Thymus (tissue), 11 donors: ENCODE results near the gene KIR3DL2. TPM values are rescaled to one million over a fixed set of nuclear protein-coding genes. Genes with fewer than 3 reads are reported as not detected.
"Not testable (repeated sequence)": the region's sequence is repeated elsewhere in the genome, so short reads cannot be mapped to it uniquely, and the experiment has no call there.

ENCODE experiments used
- DNase-seq, 9 donors: peaks; one replicate each; pipeline ENCODE4 v3.0.0-alpha.2; 2013; ENCODE audit warnings: low spot score in 9 of 9, low read depth in 6 of 9, missing footprints in 1 of 9
- H3K27ac ChIP-seq, 2 donors: one replicate each; pipeline ENCODE4 v1.5.1; 2013; ENCODE audit warnings: control low read depth in 1 of 2, low read depth in 1 of 2, low read length in 1 of 2, mild to moderate bottlenecking in 1 of 2, moderate library complexity in 1 of 2
- H3K27me3 ChIP-seq, 2 donors: one replicate each; pipeline ENCODE4 v1.5.1; 2013; ENCODE audit warnings: low read length in 1 of 2; ENCODE audit not compliant: control insufficient read depth in 2 of 2, insufficient read depth in 1 of 2
- H3K36me3 ChIP-seq, 2 donors: one replicate each; pipeline ENCODE4 v1.5.1; 2013; ENCODE audit warnings: low read length in 1 of 2, mild to moderate bottlenecking in 1 of 2, moderate library complexity in 1 of 2; ENCODE audit not compliant: control insufficient read depth in 2 of 2, insufficient read depth in 2 of 2
- H3K4me1 ChIP-seq, 2 donors: one replicate each; pipeline ENCODE4 v1.5.1; 2013; ENCODE audit warnings: low read length in 2 of 2; ENCODE audit not compliant: control insufficient read depth in 2 of 2, insufficient read depth in 2 of 2
- H3K4me3 ChIP-seq, 2 donors: one replicate each; pipeline ENCODE4 v1.5.1; 2013; ENCODE audit warnings: low read length in 2 of 2, control low read depth in 1 of 2, mild to moderate bottlenecking in 1 of 2
- H3K9me3 ChIP-seq, 2 donors: one replicate each; pipeline ENCODE4 v1.5.1; 2013; ENCODE audit warnings: low read length in 1 of 2, mild to moderate bottlenecking in 1 of 2; ENCODE audit not compliant: control insufficient read depth in 2 of 2, insufficient read depth in 1 of 2
- WGBS: extraction: QIAGEN DNeasy Blood & Tissue Kit; methylation state at CpG from one replicate; pipeline ENCODE4 v1.1.7; 2013; 5-methylcytosine and 5-hydroxymethylcytosine counted together
- polyA plus RNA-seq: library from polyadenylated mRNA; stranded (reverse); fragments of 200-250 nt; gene quantifications from one replicate; pipeline ENCODE4 v1.2.3, GENCODE V29; 2013
- total RNA-seq: library from RNA; stranded (reverse); fragments of 120-200 nt; gene quantifications from one replicate; pipeline ENCODE4 v1.2.4, GENCODE V29; 2013
- donor health status: healthy.

KIR3DL2 gene
- total and polyA plus RNA-seq, 2 donors: 0.21 TPM; not detected in 1

- H3K27me3 ChIP-seq: peaks cover 0 to 2% of the 10 kb centered on the region in 2 donors
- H3K4me1 ChIP-seq: no peaks in the 10 kb centered on the region
- 96% methylated on average over 3 of the region's 3 CpGs for WGBS
- no peak overlapping the region for H3K27ac ChIP-seq
- no peaks in the 10 kb centered on the region for H3K36me3 ChIP-seq
- H3K9me3 ChIP-seq: no peaks in the 10 kb centered on the region
- DNase-seq: no peak
- no peak overlapping the region for H3K4me3 ChIP-seq
These were observed 51.8 kb downstream of the KIR3DL2 start for GRCh38 chr19:54902061-54902460.

GRCh38 chr19:54903303-54903702 lies 53.1 kb downstream of the KIR3DL2 start:
- Histone ChIP-seq H3K36me3 (no peaks in the 10 kb centered on the region), H3K4me3 (no peak overlapping the region), H3K4me1 (no peaks in the 10 kb centered on the region), H3K9me3 (no peaks in the 10 kb centered on the region), H3K27me3 (peaks cover 0 to 2% of the 10 kb centered on the region in 2 donors), H3K27ac (no peak overlapping the region)
- DNase-seq: no peak
- 97% methylated on average over 6 of the region's 6 CpGs for whole genome bisulfite sequencing

- WGBS: 95% methylated on average over 4 of the region's 4 CpGs
These were observed 54.0 kb downstream of the KIR3DL2 start for GRCh38 chr19:54904261-54904660.

GRCh38 chr19:54905421-54905802 lies 55.2 kb downstream of the KIR3DL2 start:
- H3K4me1 ChIP-seq: no peaks in the 10 kb centered on the region
- H3K27me3 ChIP-seq: peaks cover 0 to 2% of the 10 kb centered on the region in 2 donors
- 25% methylated on average over 5 of the region's 5 CpGs for WGBS

More at GRCh38 chr19:54904261-54904660, 54.0 kb downstream of the KIR3DL2 start:
- H3K27ac ChIP-seq, DNase-seq, H3K4me1 ChIP-seq, H3K9me3 ChIP-seq, H3K36me3 ChIP-seq, H3K4me3 ChIP-seq, H3K27me3 ChIP-seq: not testable (repeated sequence)

GRCh38 chr19:54905803-54906511 lies 55.7 kb downstream of the KIR3DL2 start, which contains the start of gene NCR1:
NCR1 (plus strand) TSS chr19:54906148; CDS start chr19:54906188, 40 bp downstream.
- WGBS: 65% methylated on average over 22 of the region's 22 CpGs
- peak within 1 kb of the TSS in 1 of 2 donors; percentile 31 for H3K27ac ChIP-seq
- H3K9me3 ChIP-seq: no peaks in the 10 kb centered on the region
- no peak for DNase-seq
- no peaks in the 10 kb centered on the region for H3K4me1 ChIP-seq
- H3K36me3 ChIP-seq: no peaks in the 10 kb centered on the region
- no peak within 1 kb of the TSS for H3K4me3 ChIP-seq
- H3K27me3 ChIP-seq: peaks cover 0 to 2% of the 10 kb centered on the region in 2 donors

More at GRCh38 chr19:54905421-54905802, 55.2 kb downstream of the KIR3DL2 start:
- Histone ChIP-seq H3K36me3 (no peaks in the 10 kb centered on the region), H3K4me3 (no peak overlapping the region), H3K9me3 (no peaks in the 10 kb centered on the region), H3K27ac (peak overlapping the region in 1 of 2 donors; percentile 31)
- DNase-seq: no peak

DNA sequence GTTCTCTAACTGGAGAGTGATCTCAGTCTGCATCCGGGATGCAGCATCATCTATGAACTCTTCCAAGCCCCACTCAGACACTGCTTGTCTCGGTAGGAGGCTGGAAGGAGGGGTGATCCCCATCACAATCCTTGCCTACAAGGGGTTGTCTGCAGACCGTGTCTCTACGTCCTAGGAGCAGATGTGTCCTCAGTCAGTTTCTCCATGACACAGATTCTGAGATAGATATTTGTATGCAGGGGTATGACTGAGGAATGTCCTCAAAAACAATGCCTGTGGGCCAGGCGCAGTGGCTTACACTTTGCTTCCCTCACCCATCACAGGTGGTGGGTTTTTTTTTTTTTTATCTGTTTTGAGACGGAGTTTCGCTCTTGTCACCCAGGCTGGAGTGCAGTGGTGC lies 56.6 kb downstream of the KIR3DL2 start:
- H3K27me3 ChIP-seq: peaks cover 0 to 2% of the 10 kb centered on the region in 2 donors
- no peaks in the 10 kb centered on the region for H3K36me3 ChIP-seq
- H3K4me1 ChIP-seq: no peaks in the 10 kb centered on the region
- no peak overlapping the region for H3K27ac ChIP-seq
- no peaks in the 10 kb centered on the region for H3K9me3 ChIP-seq
- H3K4me3 ChIP-seq: no peak overlapping the region
- no peak for DNase-seq
- 95% methylated on average over 7 of the region's 7 CpGs for WGBS

DNA sequence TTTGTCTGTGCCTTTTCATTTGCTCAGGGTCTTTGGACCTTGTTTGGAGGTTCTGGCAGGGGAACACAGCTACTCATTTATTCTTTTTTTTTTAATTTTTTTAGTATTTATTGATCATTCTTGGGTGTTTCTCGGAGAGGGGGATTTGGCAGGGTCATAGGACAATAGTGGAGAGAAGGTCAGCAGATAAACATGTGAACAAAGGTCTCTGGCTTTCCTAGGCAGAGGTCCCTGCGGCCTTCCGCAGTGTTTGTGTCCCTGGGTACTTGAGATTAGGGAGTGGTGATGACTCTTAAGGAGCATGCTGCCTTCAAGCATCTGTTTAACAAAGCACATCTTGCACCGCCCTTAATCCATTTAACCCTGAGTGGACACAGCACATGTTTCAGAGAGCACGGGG lies 57.7 kb downstream of the KIR3DL2 start:
- not testable (repeated sequence) for H3K4me3 ChIP-seq, H3K9me3 ChIP-seq, DNase-seq, H3K27ac ChIP-seq, H3K36me3 ChIP-seq, H3K27me3 ChIP-seq, H3K4me1 ChIP-seq
- WGBS: 96% methylated on average over 4 of the region's 5 CpGs

Other genes with a start within 250 kb of the KIR3DL2 start
- 0.94 TPM for gene LILRB1, start 220.0 kb upstream of the KIR3DL2 start, total RNA-seq
- 5.8 TPM for gene LILRB1, start 220.0 kb upstream of the KIR3DL2 start, polyA plus RNA-seq
- gene LILRB4, start 187.5 kb upstream of the KIR3DL2 start, total RNA-seq: 4.2 TPM
- 14.4 TPM for gene LILRB4, start 187.5 kb upstream of the KIR3DL2 start, polyA plus RNA-seq
- gene KIR3DL3, start 126.0 kb upstream of the KIR3DL2 start, total RNA-seq: not detected
- 0.05 TPM for gene KIR3DL3, start 126.0 kb upstream of the KIR3DL2 start, polyA plus RNA-seq
- not detected for gene KIR2DL3, start 111.9 kb upstream of the KIR3DL2 start, total RNA-seq
- gene KIR2DL3, start 111.9 kb upstream of the KIR3DL2 start, polyA plus RNA-seq: 0.05 TPM
- gene KIR2DL1, start 80.7 kb upstream of the KIR3DL2 start, total RNA-seq: not detected
- gene KIR2DL1, start 80.7 kb upstream of the KIR3DL2 start, polyA plus RNA-seq: 0.05 TPM
- not detected for gene KIR2DL4, start 46.8 kb upstream of the KIR3DL2 start, total RNA-seq
- gene KIR2DL4, start 46.8 kb upstream of the KIR3DL2 start, polyA plus RNA-seq: 0.16 TPM
- gene KIR3DL1, start 34.0 kb upstream of the KIR3DL2 start, total RNA-seq: not detected
- gene KIR3DL1, start 34.0 kb upstream of the KIR3DL2 start, polyA plus RNA-seq: 0.02 TPM
- gene KIR2DS4, start 17.8 kb upstream of the KIR3DL2 start, total RNA-seq: not detected
- 0.07 TPM for gene KIR2DS4, start 17.8 kb upstream of the KIR3DL2 start, polyA plus RNA-seq
- 0.71 TPM for gene FCAR, start 23.8 kb downstream of the KIR3DL2 start, total RNA-seq
- gene FCAR, start 23.8 kb downstream of the KIR3DL2 start, polyA plus RNA-seq: 0.32 TPM
- 0.52 TPM for gene NCR1, start 55.7 kb downstream of the KIR3DL2 start, total RNA-seq
- gene NCR1, start 55.7 kb downstream of the KIR3DL2 start, polyA plus RNA-seq: 0.46 TPM
- 0.19 TPM for gene NLRP7, start 97.1 kb downstream of the KIR3DL2 start, total RNA-seq
- gene NLRP7, start 97.1 kb downstream of the KIR3DL2 start, polyA plus RNA-seq: 0.18 TPM
- gene NLRP2, start 115.9 kb downstream of the KIR3DL2 start, total RNA-seq: 9.8 TPM
- 9.2 TPM for gene NLRP2, start 115.9 kb downstream of the KIR3DL2 start, polyA plus RNA-seq
- gene GP6, start 187.8 kb downstream of the KIR3DL2 start, total RNA-seq: not detected
- 0.16 TPM for gene GP6, start 187.8 kb downstream of the KIR3DL2 start, polyA plus RNA-seq
- gene RDH13, start 212.7 kb downstream of the KIR3DL2 start, total RNA-seq: 6.2 TPM
- gene RDH13, start 212.7 kb downstream of the KIR3DL2 start, polyA plus RNA-seq: 6.5 TPM
- gene EPS8L1, start 225.4 kb downstream of the KIR3DL2 start, total RNA-seq: 2.3 TPM
- 26.6 TPM for gene EPS8L1, start 225.4 kb downstream of the KIR3DL2 start, polyA plus RNA-seq